ENCODE measurements around the gene OGFRL1.

GRCh38 chr6:71287038-71287437 lies 1.6 kb upstream of the OGFRL1 start:
- no peak for TF ChIP-seq CTCF (IDR thresholded peaks at IDR 0.05)
- TF ChIP-seq POLR2AphosphoS5 (IDR thresholded peaks at IDR 0.05), result no peak
- no peak for TF ChIP-seq POLR2A (IDR thresholded peaks at IDR 0.05)
